Measurements from ENCODE around the gene NLRP6.

DNA sequence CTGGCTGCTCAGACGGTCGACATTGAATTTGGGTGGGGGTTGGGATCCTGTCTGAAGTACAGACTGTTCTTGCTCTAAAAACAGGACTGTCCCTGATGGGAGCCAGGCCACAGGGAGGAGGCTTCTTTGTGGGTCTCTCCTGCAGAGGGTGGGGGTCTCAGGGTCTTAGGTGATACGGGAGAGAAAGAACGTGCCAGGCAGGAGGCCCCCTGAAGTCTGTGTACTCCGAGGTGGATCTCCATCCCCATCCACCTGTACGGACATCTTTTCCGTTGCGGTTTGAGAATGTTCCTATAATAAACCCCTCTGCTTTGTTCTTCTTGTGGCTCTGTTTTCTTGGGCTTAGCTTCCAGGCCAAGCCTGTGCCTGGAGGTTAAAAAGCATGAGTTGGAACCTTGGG is 25.5 kb upstream of the NLRP6 start:
- TF ChIP-seq, protein P1, sequence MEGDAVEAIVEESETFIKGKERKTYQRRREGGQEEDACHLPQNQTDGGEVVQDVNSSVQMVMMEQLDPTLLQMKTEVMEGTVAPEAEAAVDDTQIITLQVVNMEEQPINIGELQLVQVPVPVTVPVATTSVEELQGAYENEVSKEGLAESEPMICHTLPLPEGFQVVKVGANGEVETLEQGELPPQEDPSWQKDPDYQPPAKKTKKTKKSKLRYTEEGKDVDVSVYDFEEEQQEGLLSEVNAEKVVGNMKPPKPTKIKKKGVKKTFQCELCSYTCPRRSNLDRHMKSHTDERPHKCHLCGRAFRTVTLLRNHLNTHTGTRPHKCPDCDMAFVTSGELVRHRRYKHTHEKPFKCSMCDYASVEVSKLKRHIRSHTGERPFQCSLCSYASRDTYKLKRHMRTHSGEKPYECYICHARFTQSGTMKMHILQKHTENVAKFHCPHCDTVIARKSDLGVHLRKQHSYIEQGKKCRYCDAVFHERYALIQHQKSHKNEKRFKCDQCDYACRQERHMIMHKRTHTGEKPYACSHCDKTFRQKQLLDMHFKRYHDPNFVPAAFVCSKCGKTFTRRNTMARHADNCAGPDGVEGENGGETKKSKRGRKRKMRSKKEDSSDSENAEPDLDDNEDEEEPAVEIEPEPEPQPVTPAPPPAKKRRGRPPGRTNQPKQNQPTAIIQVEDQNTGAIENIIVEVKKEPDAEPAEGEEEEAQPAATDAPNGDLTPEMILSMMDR (IDR thresholded peaks at IDR 0.05; ENCODE audit: low read depth, low read length, poor library complexity, severe bottlenecking), result no peak
- TF ChIP-seq EZH2phosphoT487 (IDR thresholded peaks at IDR 0.05; ENCODE audit: borderline replicate concordance, low read length), result no peak
